Activated T-cell treated with anti-CD3 and anti-CD28 coated beads, Interleukin-2, amount 50 U/mL, for 1 hour (primary cell): ENCODE data around the gene AKAP13.

Experiments used
- DNase-seq: peaks from one replicate; pipeline ENCODE4 v3.0.0-alpha.2; 2020

The AKAP13 gene

DNA sequence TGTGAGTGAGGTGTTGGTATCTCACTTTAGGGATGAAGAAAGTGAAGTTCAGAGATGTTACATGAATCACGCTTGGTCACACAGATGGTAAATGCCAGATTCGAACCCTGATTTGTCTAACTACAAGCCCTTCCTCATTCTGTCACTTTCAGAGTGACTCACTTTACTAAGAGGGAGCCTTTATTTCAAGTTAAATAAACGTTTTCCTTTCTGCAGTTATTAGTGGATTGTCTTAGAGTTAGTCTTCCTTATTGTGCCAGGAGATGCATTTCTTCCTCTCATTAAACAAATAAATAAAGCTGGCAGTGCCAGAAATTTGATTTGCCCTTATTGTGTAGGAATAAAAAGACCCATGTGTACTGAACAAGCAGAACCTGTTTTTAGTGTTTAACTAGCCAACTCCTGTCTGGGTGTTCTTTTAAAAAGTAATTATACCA, 162.5 kb downstream of the AKAP13 start:
- DNase-seq: no peak

GRCh38 chr15:85543741-85544155, 163.3 kb downstream of the AKAP13 start:
- peak; percentile 50 for DNase-seq

- DNase-seq: no peak
Measured at GRCh38 chr15:85545185-85545584, 164.8 kb downstream of the AKAP13 start.

- DNase-seq: no peak
Measured at GRCh38 chr15:85545752-85546151, 165.3 kb downstream of the AKAP13 start.

DNA sequence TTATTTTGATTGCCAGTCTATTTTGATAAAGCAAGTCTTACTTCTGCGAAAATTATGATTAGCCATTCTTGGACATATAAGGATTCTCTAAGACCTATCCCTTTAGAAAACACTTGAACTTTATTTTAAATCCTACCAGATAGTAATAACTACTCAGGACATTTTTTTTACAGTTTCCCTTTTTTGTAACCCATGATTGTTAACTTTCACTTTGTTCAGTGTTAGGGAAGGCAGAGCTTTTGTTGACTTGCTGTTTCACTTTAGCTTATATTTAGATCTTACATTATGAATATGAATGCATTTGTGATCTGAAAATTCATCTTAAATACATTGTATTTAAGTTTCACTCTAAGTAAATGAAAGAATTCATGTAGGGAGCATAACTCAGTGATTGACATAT, 167.0 kb downstream of the AKAP13 start:
- no peak for DNase-seq

GRCh38 chr15:85550283-85550682, 169.9 kb downstream of the AKAP13 start:
- DNase-seq: no peak

DNA sequence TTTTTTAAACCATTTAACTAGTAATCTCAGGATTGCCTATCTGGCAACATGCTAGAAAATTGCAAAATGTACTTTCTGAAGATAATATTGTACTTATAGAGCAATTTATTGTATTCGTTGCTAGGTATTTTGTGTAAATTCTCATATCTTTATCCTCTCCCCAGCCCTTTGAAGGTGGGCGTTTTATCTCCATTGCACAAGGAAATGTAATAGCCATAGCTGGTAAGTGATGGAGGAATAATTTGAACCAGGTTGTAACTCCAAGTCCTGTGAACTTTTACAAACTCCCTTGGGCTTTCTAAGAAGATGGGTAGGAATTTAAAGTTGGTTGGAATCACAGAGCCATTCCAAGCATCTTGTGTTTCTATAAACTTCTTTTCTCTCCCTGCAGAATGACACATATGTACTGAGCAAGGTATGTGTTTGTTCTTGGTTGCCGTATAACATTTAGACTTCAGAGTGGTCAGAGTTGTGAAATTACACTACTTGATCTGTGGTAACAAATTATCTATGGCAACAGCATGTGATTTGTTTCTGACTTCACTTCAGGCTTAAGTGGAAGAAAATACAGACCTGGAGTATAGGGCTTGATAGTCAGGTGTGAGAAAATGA, 170.9 kb downstream of the AKAP13 start:
- DNase-seq: no peak

GRCh38 chr15:85554852-85555521, 174.6 kb downstream of the AKAP13 start:
- DNase-seq: no peak

GRCh38 chr15:85555875-85556617, 175.6 kb downstream of the AKAP13 start:
- DNase-seq: no peak

GRCh38 chr15:85556618-85556895, 176.2 kb downstream of the AKAP13 start:
- no peak for DNase-seq

- no peak for DNase-seq
Measured at GRCh38 chr15:85557385-85557784, 177.0 kb downstream of the AKAP13 start.

DNA sequence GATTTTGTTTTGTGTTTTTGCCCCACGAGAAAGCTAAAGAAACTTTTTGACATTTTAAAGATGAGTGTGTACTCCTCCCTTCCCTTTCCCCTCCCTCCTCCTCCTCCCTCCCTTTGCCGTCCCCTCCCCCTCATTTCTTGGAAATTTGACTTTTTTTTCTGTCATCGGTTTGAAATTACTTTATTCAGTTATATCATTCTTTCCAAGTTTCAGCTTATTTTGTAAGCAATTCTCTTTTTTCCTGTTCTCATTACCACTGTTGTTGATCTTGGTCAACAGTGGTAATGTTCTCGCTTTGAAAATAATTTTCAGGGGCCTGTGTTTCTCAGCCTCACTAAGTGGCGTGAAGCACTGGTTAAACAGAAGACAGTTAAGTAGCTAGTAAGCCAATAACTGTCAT, 178.4 kb downstream of the AKAP13 start:
- DNase-seq: no peak

- DNase-seq: no peak
Measured at GRCh38 chr15:85559530-85559929, 179.1 kb downstream of the AKAP13 start.

DNA sequence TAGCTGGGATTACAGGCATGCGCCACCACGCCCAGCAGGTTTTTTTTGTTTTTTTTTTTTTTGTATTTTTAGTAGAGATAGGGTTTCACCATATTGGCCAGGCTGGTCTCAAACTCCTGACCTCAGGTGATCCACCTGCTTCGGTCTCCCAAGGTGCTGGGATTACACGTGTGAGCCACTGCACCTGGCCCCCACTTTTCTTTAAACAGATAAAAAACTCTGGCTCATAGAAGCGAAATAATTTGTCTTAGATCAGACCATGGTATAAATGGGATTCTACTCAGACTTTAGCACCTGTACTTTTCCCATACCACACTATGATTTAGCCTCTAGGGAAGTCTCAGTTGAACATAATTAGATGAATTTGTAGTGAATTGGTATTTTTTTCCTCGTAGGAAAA, 182.4 kb downstream of the AKAP13 start:
- no peak for DNase-seq

GRCh38 chr15:85563328-85563727, 182.9 kb downstream of the AKAP13 start:
- DNase-seq: no peak

DNA sequence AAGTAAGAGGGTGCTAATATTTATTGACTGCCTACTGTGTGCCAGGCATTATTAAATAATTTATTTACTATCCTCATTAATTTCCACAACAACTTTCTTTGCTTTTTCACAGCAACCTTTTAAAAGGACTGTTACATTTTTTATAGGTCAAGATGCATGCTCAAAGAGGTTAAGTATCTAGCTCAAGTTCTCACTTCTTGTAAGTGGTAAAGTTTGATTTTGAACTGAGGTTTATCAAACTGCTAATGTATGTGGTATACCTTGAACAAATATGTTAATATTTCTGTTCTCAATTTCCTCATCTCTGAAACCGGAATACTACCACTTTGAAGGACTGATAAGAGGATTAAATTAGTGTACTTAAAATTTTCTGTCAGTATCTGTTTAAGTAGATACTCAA, 183.3 kb downstream of the AKAP13 start:
- no peak for DNase-seq

DNA sequence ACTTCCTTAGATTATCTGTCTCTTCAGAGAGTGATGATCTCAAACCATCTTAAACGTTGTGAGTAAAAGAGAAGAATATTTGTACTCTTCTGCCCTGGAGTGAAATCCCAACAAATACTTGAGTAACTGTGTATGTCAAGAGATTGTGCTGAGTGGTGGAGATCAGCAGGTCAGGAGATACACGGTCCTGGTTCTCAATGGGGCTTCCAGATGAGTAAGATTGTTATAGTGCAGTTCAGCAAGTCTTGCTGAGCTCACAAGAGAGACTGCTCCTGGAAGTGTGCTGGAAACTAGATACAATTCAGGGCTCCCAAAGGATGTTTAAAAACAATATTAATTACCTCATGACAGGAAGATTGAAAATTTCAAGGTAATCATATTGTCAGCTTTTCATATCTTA, 184.3 kb downstream of the AKAP13 start:
- no peak for DNase-seq

DNA sequence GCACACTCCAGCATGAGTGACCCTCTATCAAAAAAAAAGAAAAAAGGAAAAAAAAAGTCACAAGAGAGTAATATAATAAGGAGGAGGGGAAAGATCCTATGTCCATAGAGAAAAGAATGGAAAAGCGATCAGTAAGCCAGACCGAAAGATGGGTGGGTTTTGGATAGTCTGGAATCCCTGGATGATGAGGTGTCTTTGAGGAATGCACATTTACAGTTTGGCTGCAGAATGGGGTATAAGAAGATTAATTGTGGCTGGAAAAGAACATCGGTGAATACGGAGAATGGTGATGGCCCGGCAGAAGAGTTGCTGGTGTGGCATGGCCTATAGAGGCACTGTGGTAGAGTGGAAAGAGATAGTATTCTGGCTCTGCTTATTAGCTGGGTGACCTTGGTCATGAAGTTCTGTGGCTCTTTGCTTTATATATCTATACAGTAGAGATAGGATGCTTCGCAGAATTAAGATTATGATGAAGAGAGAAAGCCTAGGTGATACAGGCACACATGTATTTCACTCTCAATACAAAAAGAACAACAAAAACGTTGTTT, 187.9 kb downstream of the AKAP13 start:
- no peak for DNase-seq

DNA sequence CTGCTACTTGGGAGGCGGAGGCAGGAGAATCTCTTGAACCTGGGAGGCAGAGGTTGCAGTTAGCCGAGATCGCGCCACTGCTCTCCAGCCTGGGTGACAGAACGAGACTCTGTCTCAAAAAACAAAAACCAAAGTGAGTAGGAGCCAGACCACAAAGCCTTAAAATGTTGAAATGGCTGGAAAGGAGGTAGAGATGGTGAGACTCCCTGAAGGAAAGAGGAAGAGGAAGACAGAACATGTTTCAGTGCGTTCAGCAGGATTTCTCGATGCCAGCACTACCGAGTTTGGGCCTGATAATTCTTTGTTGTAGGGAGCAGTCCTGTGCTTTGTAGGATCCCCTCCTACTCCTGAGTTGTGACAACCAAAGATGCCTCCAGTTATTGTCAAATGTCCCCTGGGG, 189.9 kb downstream of the AKAP13 start:
- no peak for DNase-seq

DNA sequence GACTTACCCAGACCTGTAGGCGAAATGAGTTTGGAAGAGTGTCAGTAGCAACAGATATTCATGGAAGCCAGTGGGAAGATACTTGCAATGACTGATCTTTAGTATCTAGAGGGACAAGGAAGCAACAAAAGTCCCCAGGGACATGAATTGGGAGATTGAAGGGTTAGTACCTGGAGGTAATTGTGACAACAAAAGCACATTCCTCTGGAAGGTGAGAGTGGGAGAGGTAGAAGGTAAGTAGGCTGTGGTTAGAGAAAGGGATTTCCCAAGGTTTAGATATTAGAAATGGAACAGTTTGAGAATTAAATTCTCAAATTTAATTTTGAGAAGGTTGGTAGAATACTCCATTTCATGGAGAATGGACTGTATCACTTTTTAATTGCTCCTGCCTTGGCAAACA, 191.4 kb downstream of the AKAP13 start:
- no peak for DNase-seq

DNA sequence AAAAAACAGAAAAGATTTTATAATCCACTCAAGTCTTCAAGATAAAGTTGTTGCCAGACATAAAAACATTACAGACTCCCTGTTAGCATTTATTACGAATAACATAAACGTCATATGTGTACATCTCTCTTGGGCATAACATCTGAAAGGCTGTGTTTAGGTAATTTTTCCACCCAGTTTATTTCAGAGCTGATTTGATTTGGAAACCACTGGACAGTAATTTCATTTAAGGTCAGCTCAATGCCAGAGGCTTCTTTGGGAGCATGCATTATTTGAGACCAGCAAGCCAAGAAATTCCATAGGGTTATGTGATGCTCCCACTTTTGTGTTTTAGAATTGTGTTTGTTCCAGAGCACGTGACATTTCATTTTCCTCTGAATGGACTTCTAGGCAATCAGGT, 196.0 kb downstream of the AKAP13 start:
- no peak for DNase-seq

- DNase-seq: no peak
Measured at GRCh38 chr15:85578941-85579701, 198.7 kb downstream of the AKAP13 start.

DNA sequence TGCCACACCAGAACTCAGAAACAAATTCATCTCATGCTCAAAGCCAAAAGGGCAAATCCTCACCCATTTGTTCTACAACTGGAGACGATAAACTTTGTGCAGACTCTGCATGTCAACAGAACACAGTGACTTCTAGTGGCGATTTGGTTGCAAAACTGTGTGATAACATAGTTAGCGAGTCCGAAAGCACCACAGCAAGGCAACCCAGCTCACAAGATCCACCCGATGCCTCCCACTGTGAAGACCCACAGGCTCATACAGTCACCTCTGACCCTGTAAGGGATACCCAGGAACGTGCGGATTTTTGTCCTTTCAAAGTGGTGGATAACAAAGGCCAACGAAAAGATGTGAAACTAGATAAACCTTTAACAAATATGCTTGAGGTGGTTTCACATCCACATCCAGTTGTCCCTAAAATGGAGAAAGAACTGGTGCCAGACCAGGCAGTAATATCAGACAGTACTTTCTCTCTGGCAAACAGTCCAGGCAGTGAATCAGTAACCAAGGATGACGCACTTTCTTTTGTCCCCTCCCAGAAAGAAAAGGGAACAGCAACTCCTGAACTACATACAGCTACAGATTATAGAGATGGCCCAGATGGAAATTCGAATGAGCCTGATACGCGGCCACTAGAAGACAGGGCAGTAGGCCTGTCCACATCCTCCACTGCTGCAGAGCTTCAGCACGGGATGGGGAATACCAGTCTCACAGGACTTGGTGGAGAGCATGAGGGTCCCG, 199.7 kb downstream of the AKAP13 start:
- DNase-seq: no peak
